T-cell (primary cell): Measurements from ENCODE around the gene EPPIN. TPM values are rescaled to one million over a fixed set of nuclear protein-coding genes. Genes with fewer than 3 reads are reported as not detected.

Experiments
- ATAC-seq, 4 experiments: fragments of 200-7000 bp in 3 of 4; fragments of 150-1000 bp in 1 of 4; cut with Tn5 transposase; replicated peaks in 1 of 4; 1 replicate in 3 of 4; 2 replicates in 1 of 4; pipeline ENCODE4 v1.10.0; 2021; ENCODE audit warnings: moderate library complexity in 3 of 4, mild to moderate bottlenecking in 2 of 4, moderate number of reproducible peaks in 1 of 4
- CTCF ChIA-PET, 2 donors: fragments of 300-600 bp; sonication (Branson Sonifier 250); formaldehyde crosslinking; loops; one replicate each; lab custom pipeline; 2022; ENCODE audit warnings: antibody characterized with exemption in 2 of 2; lab: Charles Lee
- POLR2A ChIA-PET, 2 donors: fragments of 300-600 bp; sonication (Branson Sonifier 250); formaldehyde crosslinking; loops; one replicate each; lab custom pipeline; 2022; ENCODE audit warnings: antibody characterized with exemption in 2 of 2; lab: Charles Lee
- DNase-seq, 35 experiments: peaks; one replicate each; pipeline versions ENCODE4 v3.0.0 to v3.0.0-alpha.2; 2013 to 2023
- H3K27ac ChIP-seq: one replicate; pipeline ENCODE4 v1.5.1; 2013; ENCODE audit warnings: low read length
- H3K27me3 ChIP-seq, 2 experiments: replicated peaks in 1 of 2; 1 replicate in 1 of 2; 2 replicates in 1 of 2; pipeline versions ENCODE4 v1.6.1 to v1.7.0; 2013; ENCODE audit warnings: low read length in 1 of 2, mixed read lengths in 1 of 2; ENCODE audit not compliant: control insufficient read depth in 2 of 2, insufficient read depth in 2 of 2; ENCODE audit errors: extremely low read depth in 1 of 2
- H3K36me3 ChIP-seq, 2 donors: 1 replicate in 1 of 2; 2 replicates in 1 of 2; pipeline versions ENCODE4 v1.6.1 to v1.7.0; 2013; ENCODE audit warnings: low read length in 1 of 2; ENCODE audit not compliant: control insufficient read depth in 2 of 2, insufficient read depth in 1 of 2; ENCODE audit errors: extremely low read depth in 1 of 2
- H3K4me1 ChIP-seq, 2 experiments: 1 replicate in 1 of 2; 2 replicates in 1 of 2; pipeline versions ENCODE4 v1.6.1 to v1.7.0; 2013; ENCODE audit warnings: low read length in 2 of 2, mixed read lengths in 1 of 2; ENCODE audit not compliant: insufficient read depth in 2 of 2, control insufficient read depth in 1 of 2; ENCODE audit errors: extremely low read depth in 1 of 2
- H3K4me3 ChIP-seq, 2 donors: 1 replicate in 1 of 2; 2 replicates in 1 of 2; pipeline versions ENCODE4 v1.5.1 to v1.7.0; 2013; ENCODE audit warnings: mild to moderate bottlenecking in 2 of 2, low read length in 1 of 2, moderate library complexity in 1 of 2; ENCODE audit not compliant: control insufficient read depth in 1 of 2; ENCODE audit errors: extremely low read depth in 1 of 2
- H3K9me3 ChIP-seq: 2 replicates; pipeline ENCODE4 v1.7.0; 2013
- H3K27ac Mint-ChIP-seq, 2 donors: one replicate each; pipeline ENCODE4 v1.8.0; 2020 to 2021; ENCODE audit warnings: mild to moderate bottlenecking in 2 of 2, mixed read lengths in 2 of 2
- H3K27me3 Mint-ChIP-seq, 2 donors: one replicate each; pipeline ENCODE4 v1.8.0; 2021 to 2022; ENCODE audit warnings: mixed read lengths in 2 of 2
- H3K36me3 Mint-ChIP-seq: one replicate; pipeline ENCODE4 v1.8.0; 2021; ENCODE audit warnings: mixed read lengths
- H3K4me1 Mint-ChIP-seq, 3 donors: one replicate each; pipeline ENCODE4 v1.8.0; 2020 to 2022; ENCODE audit warnings: mixed read lengths in 3 of 3, mild to moderate bottlenecking in 1 of 3
- H3K4me3 Mint-ChIP-seq, 3 donors: one replicate each; pipeline ENCODE4 v1.8.0; 2020 to 2022; ENCODE audit warnings: mild to moderate bottlenecking in 3 of 3, mixed read lengths in 3 of 3, moderate library complexity in 3 of 3
- H3K9me3 Mint-ChIP-seq, 3 donors: one replicate each; pipeline ENCODE4 v1.8.0; 2020 to 2022; ENCODE audit warnings: mixed read lengths in 3 of 3
- WGBS: methylation state at CpG from one replicate; pipeline ENCODE4 v1.1.5; 2013; ENCODE audit warnings: missing lambda C conversion rate; ENCODE audit not compliant: insufficient coverage; 5-methylcytosine and 5-hydroxymethylcytosine counted together
- total RNA-seq, 35 experiments: library from RNA in 6 of 35; stranded (reverse) in 6 of 35; fragments of 120-200 nt in 1 of 35; gene quantifications; one replicate each; pipeline versions ENCODE4 v1.2.1 to v1.2.4 and lab custom pipeline; 2013 to 2026

Gene EPPIN
- total RNA-seq, 5 donors from 2014 or later (not counting 1 experiment from before 2014, with no cell fraction given): not detected

- no peaks in the 10 kb centered on the region for H3K4me1 Mint-ChIP-seq
- Histone ChIP-seq H3K27ac (no peak overlapping the region), H3K36me3 (no peaks in the 10 kb centered on the region), H3K4me3 (no peak overlapping the region), H3K4me1 (no peaks in the 10 kb centered on the region), H3K9me3 (no peaks in the 10 kb centered on the region), H3K27me3 (peaks cover 2 to 24% of the 10 kb centered on the region in 2 experiments)
- H3K27me3 Mint-ChIP-seq: peaks cover 28 to 48% of the 10 kb centered on the region in 2 donors
- no peak overlapping the region for H3K4me3 Mint-ChIP-seq
- no peak for DNase-seq
- POLR2A ChIA-PET: interaction anchor here in 1 of 2 donors (0.5 kb wide), 1 partner anchor 40 kb away, joined by 7 read pairs; no protein-coding TSS in a partner anchor
- H3K36me3 Mint-ChIP-seq: no peaks in the 10 kb centered on the region
- H3K27ac Mint-ChIP-seq: no peak overlapping the region
- no peak for ATAC-seq
- CTCF ChIA-PET: no interaction called here
- WGBS: 55% methylated on average over 2 of the region's 3 CpGs
- H3K9me3 Mint-ChIP-seq: no peaks in the 10 kb centered on the region
Measured at GRCh38 chr20:45497971-45498494, 49.2 kb downstream of the EPPIN start.

- Mint-ChIP-seq H3K9me3 (no peaks in the 10 kb centered on the region), H3K27ac (no peak overlapping the region), H3K36me3 (no peaks in the 10 kb centered on the region), H3K4me3 (no peak overlapping the region), H3K27me3 (peaks cover 29 to 42% of the 10 kb centered on the region in 2 donors), H3K4me1 (no peaks in the 10 kb centered on the region)
- no peak overlapping the region for H3K4me3 ChIP-seq
- ChIA-PET CTCF (interaction anchor here (0.6 kb wide), 2 partner anchors 38 to 40 kb away, joined by 3 to 4 read pairs; no protein-coding TSS in a partner anchor), POLR2A (no interaction called here)
- no peak overlapping the region for H3K27ac ChIP-seq
- H3K27me3 ChIP-seq: peaks cover 3 to 27% of the 10 kb centered on the region in 2 experiments
- no peaks in the 10 kb centered on the region for H3K9me3 ChIP-seq
- DNase-seq (no peak), ATAC-seq (no peak)
- no peaks in the 10 kb centered on the region for H3K4me1 ChIP-seq
- no peaks in the 10 kb centered on the region for H3K36me3 ChIP-seq
- 75% methylated on average over 2 of the region's 3 CpGs for WGBS
Measured at GRCh38 chr20:45496166-45496565, 51.0 kb downstream of the EPPIN start.

GRCh38 chr20:45495501-45495941 is 51.7 kb downstream of the EPPIN start:
- Mint-ChIP-seq H3K36me3 (no peaks in the 10 kb centered on the region), H3K27me3 (peaks cover 26 to 38% of the 10 kb centered on the region in 2 donors), H3K9me3 (no peaks in the 10 kb centered on the region), H3K4me3 (no peak overlapping the region), H3K27ac (no peak overlapping the region), H3K4me1 (no peaks in the 10 kb centered on the region)
- POLR2A ChIA-PET: no interaction called here
- no peak for DNase-seq
- Histone ChIP-seq H3K4me3 (no peak overlapping the region), H3K4me1 (no peaks in the 10 kb centered on the region), H3K36me3 (no peaks in the 10 kb centered on the region), H3K9me3 (no peaks in the 10 kb centered on the region), H3K27ac (no peak overlapping the region), H3K27me3 (peaks cover 3 to 25% of the 10 kb centered on the region in 2 experiments)
- WGBS: 80% methylated on average over 1 of the region's 1 CpG
- ATAC-seq: no peak
- CTCF ChIA-PET: interaction anchor here in 1 of 2 donors (0.6 kb wide), 1 partner anchor 37 kb away, joined by 4 read pairs; no protein-coding TSS in a partner anchor

Other genes starting within 250 kb of the EPPIN start
- gene RBPJL, start 240.6 kb downstream of the EPPIN start, total RNA-seq: under 1 TPM in 3 of 5 donors, not detected in 2; 0.22 to 0.29 (median 0.26) TPM
- gene MATN4, start 239.1 kb downstream of the EPPIN start, total RNA-seq: not detected
- gene SDC4, start 199.0 kb downstream of the EPPIN start, total RNA-seq: 1 to 10 TPM in 4 of 5 donors, under 1 TPM in 1; 0.68 to 4.4 (median 3.5) TPM
- gene SYS1, start 184.2 kb downstream of the EPPIN start, total RNA-seq: 10 to 100 TPM; 53.1 to 86.9 (median 58.2) TPM
- under 1 TPM in 3 of 5 donors, not detected in 2; 0.10 to 0.23 (median 0.16) TPM for gene TP53TG5, start 169.1 kb downstream of the EPPIN start, total RNA-seq
- 10 to 100 TPM; 10.1 to 16.8 (median 14.8) TPM for gene DBNDD2, start 139.1 kb downstream of the EPPIN start, total RNA-seq
- 100 to 1,000 TPM in 2 of 5 donors, 10 to 100 TPM in 3; 76.6 to 140 (median 79.4) TPM for gene PIGT, start 131.3 kb downstream of the EPPIN start, total RNA-seq
- 1 to 10 TPM in 1 of 5 donors, under 1 TPM in 1, not detected in 3; 0.56 to 1.7 TPM for gene WFDC2, start 77.6 kb downstream of the EPPIN start, total RNA-seq
- gene SPINT3, start 31.8 kb downstream of the EPPIN start, total RNA-seq: not detected
- gene WFDC6, start 7.9 kb downstream of the EPPIN start, total RNA-seq: not detected
- gene WFDC8, start 31.9 kb upstream of the EPPIN start, total RNA-seq: not detected
- gene WFDC10A, start 82.3 kb upstream of the EPPIN start, total RNA-seq: not detected
- gene WFDC9, start 83.9 kb upstream of the EPPIN start, total RNA-seq: not detected
- not detected for gene WFDC11, start 122.8 kb upstream of the EPPIN start, total RNA-seq
- gene WFDC13, start 154.6 kb upstream of the EPPIN start, total RNA-seq: not detected
- gene WFDC10B, start 157.6 kb upstream of the EPPIN start, total RNA-seq: not detected
- not detected for gene SPINT4, start 174.9 kb upstream of the EPPIN start, total RNA-seq
- not detected for gene WFDC3, start 244.5 kb upstream of the EPPIN start, total RNA-seq
- gene DNTTIP1, start 244.6 kb upstream of the EPPIN start, total RNA-seq: 10 to 100 TPM; 14.7 to 25.3 (median 20.5) TPM